Endothelial cell of umbilical vein (primary cell): ENCODE data around the gene KIF6. TPM values are rescaled to one million over a fixed set of nuclear protein-coding genes. Genes with fewer than 3 reads are reported as not detected.

Experiments
- BruUV-seq: library from RNA; stranded (reverse); fragments of 400-500 nt; replicated peaks from 2 replicates; lab custom pipeline; 2021; lab: Mats Ljungman, UMichigan
- CTCF ChIA-PET: fragments of 300-600, 350-600 bp; sonication (Branson Sonifier 250); formaldehyde crosslinking; loops from one replicate; lab custom pipeline; 2021; ENCODE audit warnings: antibody characterized with exemption, inconsistent platforms; lab: Charles Lee
- POLR2A ChIA-PET: fragments of 300-600, 350-600 bp; sonication (Branson Sonifier 250); formaldehyde crosslinking; loops from one replicate; lab custom pipeline; 2021; ENCODE audit warnings: antibody characterized with exemption, inconsistent platforms; lab: Charles Lee
- DNase-seq: peaks from one replicate; pipeline ENCODE4 v3.0.0-alpha.2; 2011; ENCODE audit warnings: low read depth, low spot score
- FAIRE-seq: peaks from 2 replicates; lab custom pipeline; 2011; peaks lifted over from hg19 to GRCh38; lab: Jason Lieb, UNC
- H2AFZ ChIP-seq: 2 replicates; pipeline ENCODE4 v1.6.0; 2012; ENCODE audit warnings: low read depth, low read length, control low read depth, inconsistent platforms
- H3K27ac ChIP-seq: 2 replicates; pipeline ENCODE4 v1.5.1; 2011; ENCODE audit warnings: low read depth, mild to moderate bottlenecking, control low read depth, low read length, moderate library complexity; ENCODE audit not compliant: insufficient read depth
- H3K27me3 ChIP-seq, 2 experiments: 2 replicates each; pipeline versions ENCODE4 v1.6.0 to v1.6.1; 2011; ENCODE audit warnings: low read length in 2 of 2, mixed read lengths in 1 of 2; ENCODE audit not compliant: control insufficient read depth in 2 of 2, insufficient read depth in 2 of 2
- H3K36me3 ChIP-seq, 2 experiments: 2 replicates in 1 of 2; 3 replicates in 1 of 2; pipeline ENCODE4 v1.5.1; 2011; ENCODE audit warnings: low read length in 2 of 2, mild to moderate bottlenecking in 1 of 2, moderate library complexity in 1 of 2; ENCODE audit not compliant: control insufficient read depth in 2 of 2, insufficient read depth in 2 of 2; ENCODE audit errors: extremely low read depth in 1 of 2
- H3K4me1 ChIP-seq: 3 replicates; pipeline ENCODE4 v1.5.1; 2011; ENCODE audit warnings: mild to moderate bottlenecking, low read length; ENCODE audit not compliant: control insufficient read depth, insufficient read depth; ENCODE audit errors: extremely low read depth
- H3K4me2 ChIP-seq: 2 replicates; pipeline ENCODE4 v1.6.1; 2011; ENCODE audit warnings: low read length, control low read depth, mixed read lengths; ENCODE audit not compliant: insufficient read depth
- H3K4me3 ChIP-seq, 3 experiments: fragments of 200-600 bp in 1 of 3; sonication (generic), shearing (Covaris generic) in 1 of 3; replicated peaks in 1 of 3; 2 replicates each; pipeline ENCODE4 v1.5.1; 2011 to 2016; ENCODE audit warnings: control low read depth in 3 of 3, low read length in 3 of 3, mild to moderate bottlenecking in 2 of 3, inconsistent platforms in 1 of 3, low read depth in 1 of 3, moderate library complexity in 1 of 3; ENCODE audit not compliant: insufficient read depth in 1 of 3
- H3K79me2 ChIP-seq: 2 replicates; pipeline ENCODE4 v1.6.0; 2012; ENCODE audit warnings: low read length, inconsistent platforms; ENCODE audit not compliant: control insufficient read depth, insufficient read depth
- H3K9ac ChIP-seq: replicated peaks from 2 replicates; pipeline ENCODE3; 2011; ENCODE audit warnings: low read length, control low read depth; ENCODE audit not compliant: insufficient read depth; ENCODE audit errors: extremely low read depth
- H3K9me1 ChIP-seq: replicated peaks from 3 replicates; pipeline ENCODE4 v1.6.0; 2011; ENCODE audit warnings: mild to moderate bottlenecking, low read length; ENCODE audit not compliant: control insufficient read depth, insufficient read depth; ENCODE audit errors: extremely low read depth
- H3K9me3 ChIP-seq: replicated peaks from 2 replicates; pipeline ENCODE4 v1.5.1; 2012; ENCODE audit warnings: low read length, inconsistent platforms; ENCODE audit not compliant: control insufficient read depth, insufficient read depth
- H4K20me1 ChIP-seq: replicated peaks from 2 replicates; pipeline ENCODE3; 2011; ENCODE audit warnings: mild to moderate bottlenecking, low read length; ENCODE audit not compliant: control insufficient read depth, insufficient read depth; ENCODE audit errors: extremely low read depth
- CTCF ChIP-seq, 2 donors: IDR thresholded peaks; 1 replicate in 1 of 2; 2 replicates in 1 of 2; pipeline ENCODE4 v1.5.1; 2011; ENCODE audit warnings: low read length in 2 of 2, mild to moderate bottlenecking in 2 of 2, moderate library complexity in 2 of 2, control low read depth in 1 of 2, inconsistent platforms in 1 of 2, low read depth in 1 of 2; ENCODE audit not compliant: insufficient read depth in 1 of 2; ENCODE audit errors: extremely low read depth in 1 of 2
- EZH2 ChIP-seq: IDR thresholded peaks from 2 replicates; pipeline ENCODE4 v1.6.1; 2012; ENCODE audit warnings: borderline replicate concordance, low read depth, mild to moderate bottlenecking, moderate library complexity, low read length, inconsistent platforms; ENCODE audit not compliant: severe bottlenecking
- FOS ChIP-seq: IDR thresholded peaks from 2 replicates; pipeline ENCODE4 v1.6.1; 2011; ENCODE audit warnings: mild to moderate bottlenecking, low read length, moderate library complexity, borderline replicate concordance; ENCODE audit not compliant: insufficient read depth
- JUN ChIP-seq: IDR thresholded peaks from 2 replicates; pipeline ENCODE4 v1.6.1; 2011; ENCODE audit warnings: borderline replicate concordance, low read depth; ENCODE audit not compliant: insufficient read length, insufficient read depth
- MAX ChIP-seq: IDR thresholded peaks from 2 replicates; pipeline ENCODE4 v1.6.1; 2011; ENCODE audit not compliant: insufficient read depth, insufficient read length
- MYC ChIP-seq: IDR thresholded peaks from one replicate; pipeline ENCODE4 v1.6.1; 2011; ENCODE audit warnings: mild to moderate bottlenecking, low read depth, low read length
- POLR2AphosphoS5 ChIP-seq: IDR thresholded peaks from 2 replicates; pipeline ENCODE4 v1.6.1; 2012; ENCODE audit warnings: low read depth, mild to moderate bottlenecking, control low read depth, low read length, moderate library complexity; ENCODE audit not compliant: insufficient read depth
- dilution Hi-C: fragments of 300-500 bp; cut with MboI; formaldehyde crosslinking; loops from one replicate; pipeline ENCODE4 v1.15.0; 2019; ENCODE audit warnings: low sequenced_read_pairs; ENCODE audit not compliant: extremely low pct_ligation_motif_present
- intact Hi-C: fragments of 100-400 bp; cut with micrococcal nuclease; formaldehyde crosslinking; loops from one replicate; pipeline ENCODE4 v1.10.0; 2022
- polyA plus RNA-seq, 4 experiments: library from polyadenylated mRNA; depleted of rRNA in 3 of 4; stranded (reverse) in 3 of 4; unstranded in 1 of 4; fragments of >200 nt; gene quantifications; 2 replicates each; pipeline versions ENCODE4 v1.2.1 to v1.2.3, GENCODE V29; 2011 to 2012; ENCODE audit warnings: missing spikeins in 1 of 4
- total RNA-seq: library from RNA; stranded (reverse); gene quantifications from 2 replicates; pipeline ENCODE4 v1.2.3, GENCODE V29; 2021

Gene KIF6
- total and polyA plus RNA-seq, 2 donors (not counting 3 experiments of a cell fraction or from before 2014, with no cell fraction given): not detected

GRCh38 chr6:39422238-39422637, 303.0 kb downstream of the KIF6 start:
- TF ChIP-seq EZH2 (no peak), POLR2AphosphoS5 (no peak), MAX (no peak), MYC (no peak), CTCF (IDR thresholded peaks at IDR 0.05; ENCODE audit: extremely low read depth in 1 of 2, insufficient read depth in 1 of 2, low read depth in 1 of 2, low read length in 2 of 2) (no peak), JUN (no peak), FOS (no peak)

More at GRCh38 chr6:39422238-39422637, 303.0 kb downstream of the KIF6 start:
- Histone ChIP-seq H3K9ac (no peak overlapping the region), H3K4me3 (no peak overlapping the region), H3K4me1 (peaks cover 14% of the 10 kb centered on the region), H3K4me2 (no peak overlapping the region), H3K9me3 (no peaks in the 10 kb centered on the region), H3K27me3 (peaks cover 0 to 2% of the 10 kb centered on the region in 2 experiments), H3K79me2 (no peaks in the 10 kb centered on the region), H4K20me1 (no peaks in the 10 kb centered on the region), H2AFZ (no peak overlapping the region), H3K9me1 (no peaks in the 10 kb centered on the region), H3K36me3 (no peaks in the 10 kb centered on the region), H3K27ac (no peak overlapping the region)
- ChIA-PET CTCF (no interaction called here), POLR2A (no interaction called here)
- intact Hi-C loops: loop anchor here (10.0 kb wide), 1 partner anchor 513 kb away; the partner anchor contains the start of gene MOCS1
- no peak for FAIRE-seq
- no peak for DNase-seq
- no TSS peak for BruUV-seq
- dilution Hi-C loops: no loop called here
